ENCODE data around the gene PRRG4. TPM values are rescaled to one million over a fixed set of nuclear protein-coding genes. Genes with fewer than 3 reads are reported as not detected.

PRRG4 gene
- total RNA-seq, 6 donors from 2014 or later = 5.2 to 33.6 (median 9.6) TPM

DNA sequence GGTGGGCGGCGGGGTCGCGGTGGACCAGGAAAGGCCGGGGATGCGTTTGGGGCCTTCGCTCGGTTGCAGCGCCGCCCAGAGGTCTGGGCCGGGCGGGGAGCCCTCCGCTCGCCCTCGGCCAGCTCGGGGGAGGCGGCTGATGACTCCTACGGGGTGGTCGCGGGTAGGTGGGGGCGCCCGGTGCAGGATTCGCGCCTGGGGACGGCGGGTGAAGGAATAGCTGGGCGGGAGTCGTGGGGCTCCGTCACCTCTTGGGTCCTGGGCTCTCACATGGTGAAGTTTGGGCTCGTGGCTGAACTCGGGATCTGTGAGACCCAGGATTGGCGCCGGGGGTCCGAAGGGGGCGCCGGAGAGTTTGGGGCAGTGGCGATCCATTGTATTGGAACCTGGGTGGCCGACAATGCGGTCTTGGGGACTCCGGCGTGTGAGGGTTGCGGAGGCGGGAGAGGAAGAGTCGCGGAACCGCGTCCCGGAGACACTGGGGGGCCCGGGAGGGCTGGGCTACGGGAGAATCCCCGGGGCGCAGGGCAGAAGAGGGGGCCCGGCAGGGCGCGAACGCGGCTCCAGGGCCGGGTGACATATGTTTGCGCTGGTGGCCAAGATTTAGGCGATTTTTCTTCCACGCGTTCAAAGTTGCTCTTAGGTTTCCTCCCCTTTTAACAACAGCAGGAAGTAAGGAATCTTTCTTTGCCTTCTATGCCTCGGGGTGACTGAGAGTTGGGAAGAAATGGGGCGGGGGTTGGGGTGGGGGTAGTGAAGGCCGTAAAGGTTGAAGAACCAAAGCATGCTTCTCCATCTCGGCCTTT lies 63.8 kb downstream of the PRRG4 start:
- ATAC-seq (ENCODE audit: low FRiP score in 2 of 2) (peak; percentile 62 to 73), DNase-seq (peak; percentile 46 to 92)
- no peaks in the 10 kb centered on the region for H3K9me3 ChIP-seq
- H3K27ac ChIP-seq = peak overlapping the region; percentile 91 to 97 (median 94)
- no peaks in the 10 kb centered on the region for H3K27me3 ChIP-seq
- WGBS, 2 donors = 1 to 2% methylated on average over 9 to 45 of the region's 66 CpGs
- H3K4me1 ChIP-seq = peaks cover 12 to 22% (median 20%) of the 10 kb centered on the region in 4 donors
- peak overlapping the region; percentile 82 to 99 (median 94) for H3K4me3 ChIP-seq
- H3K36me3 ChIP-seq = peaks cover 0 to under 1% (median 0%) of the 10 kb centered on the region in 4 donors
- TF ChIP-seq, protein P1, sequence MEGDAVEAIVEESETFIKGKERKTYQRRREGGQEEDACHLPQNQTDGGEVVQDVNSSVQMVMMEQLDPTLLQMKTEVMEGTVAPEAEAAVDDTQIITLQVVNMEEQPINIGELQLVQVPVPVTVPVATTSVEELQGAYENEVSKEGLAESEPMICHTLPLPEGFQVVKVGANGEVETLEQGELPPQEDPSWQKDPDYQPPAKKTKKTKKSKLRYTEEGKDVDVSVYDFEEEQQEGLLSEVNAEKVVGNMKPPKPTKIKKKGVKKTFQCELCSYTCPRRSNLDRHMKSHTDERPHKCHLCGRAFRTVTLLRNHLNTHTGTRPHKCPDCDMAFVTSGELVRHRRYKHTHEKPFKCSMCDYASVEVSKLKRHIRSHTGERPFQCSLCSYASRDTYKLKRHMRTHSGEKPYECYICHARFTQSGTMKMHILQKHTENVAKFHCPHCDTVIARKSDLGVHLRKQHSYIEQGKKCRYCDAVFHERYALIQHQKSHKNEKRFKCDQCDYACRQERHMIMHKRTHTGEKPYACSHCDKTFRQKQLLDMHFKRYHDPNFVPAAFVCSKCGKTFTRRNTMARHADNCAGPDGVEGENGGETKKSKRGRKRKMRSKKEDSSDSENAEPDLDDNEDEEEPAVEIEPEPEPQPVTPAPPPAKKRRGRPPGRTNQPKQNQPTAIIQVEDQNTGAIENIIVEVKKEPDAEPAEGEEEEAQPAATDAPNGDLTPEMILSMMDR (IDR thresholded peaks at IDR 0.05) = peak; percentile 34 to 53 (median 38)
- no peak for TF ChIP-seq EP300 (IDR thresholded peaks at IDR 0.05)
- TF ChIP-seq POLR2A (IDR thresholded peaks at IDR 0.05) = peak in 1 of 4 donors; percentile 35

DNA sequence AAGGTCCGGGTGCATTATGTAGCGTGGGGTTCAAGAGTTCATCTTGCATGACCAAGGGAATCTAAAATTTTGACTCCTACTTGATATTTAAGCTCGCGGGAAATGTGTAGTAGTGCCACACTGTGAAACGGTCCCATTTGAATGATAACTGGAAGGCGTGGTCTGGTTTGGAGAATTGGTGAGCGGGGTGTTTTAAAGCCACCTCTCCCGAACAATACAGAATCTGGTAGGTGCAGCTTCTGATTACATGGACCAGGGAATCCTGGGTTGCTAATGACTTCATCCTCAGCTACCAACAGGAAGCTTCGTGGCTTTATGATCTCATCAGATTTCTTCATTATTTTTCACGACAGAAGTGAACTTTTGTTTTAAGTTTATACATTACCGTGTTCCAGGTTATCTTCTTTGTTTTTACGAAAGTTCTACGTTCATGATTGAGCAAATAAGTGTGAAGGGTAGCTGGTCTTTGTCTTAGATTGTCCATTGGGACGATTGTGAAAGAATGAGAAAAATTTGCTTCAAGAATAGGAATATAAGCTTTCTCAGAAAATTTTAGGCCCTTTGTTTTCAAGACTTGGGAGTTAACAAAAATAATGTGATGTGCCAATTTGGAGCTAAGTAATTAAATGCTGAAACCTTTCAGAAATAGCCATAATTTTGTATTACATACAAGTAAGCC lies 64.6 kb downstream of the PRRG4 start:
- Histone ChIP-seq H3K36me3 (peaks cover 0 to 6% (median 0%) of the 10 kb centered on the region in 4 donors), H3K4me1 (peaks cover 12 to 24% (median 22%) of the 10 kb centered on the region in 4 donors), H3K9me3 (no peaks in the 10 kb centered on the region), H3K4me3 (peak overlapping the region; percentile 82 to 99 (median 94)), H3K27me3 (no peaks in the 10 kb centered on the region), H3K27ac (peak overlapping the region; percentile 91 to 97 (median 94))
- no peak for TF ChIP-seq POLR2AphosphoS5 (IDR thresholded peaks at IDR 0.05)
- TF ChIP-seq POLR2A (IDR thresholded peaks at IDR 0.05) = peak in 2 of 4 donors; percentile 30 to 35
- WGBS, 2 donors = 10 to 11% methylated on average over 14 of the region's 14 CpGs
- ATAC-seq (ENCODE audit: low FRiP score in 2 of 2) = peak; percentile 62 to 65
- DNase-seq = peak in 1 of 2 donors; percentile 61

DNA sequence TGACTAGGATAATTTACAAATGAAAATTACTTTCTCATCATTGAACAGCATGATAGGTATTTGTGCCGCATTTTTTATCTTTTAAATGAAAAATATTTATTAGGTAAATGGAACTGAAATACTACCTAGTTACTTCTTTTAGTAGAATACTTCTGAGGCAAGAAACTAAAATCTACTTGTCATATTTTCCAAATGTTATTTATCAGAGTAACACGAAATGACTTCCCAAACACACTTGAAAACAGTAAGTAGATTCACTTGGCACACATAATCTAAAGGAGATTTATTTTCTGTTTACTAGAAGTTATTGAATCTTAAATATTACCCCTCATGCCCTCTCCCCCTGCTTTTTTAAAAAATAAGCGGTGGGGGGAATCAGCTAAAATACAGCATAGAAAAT lies 65.2 kb downstream of the PRRG4 start:
- H3K9me3 ChIP-seq = no peaks in the 10 kb centered on the region
- no peak for DNase-seq
- no peak overlapping the region for H3K4me3 ChIP-seq
- peak overlapping the region in 1 of 4 donors; percentile 97 for H3K27ac ChIP-seq
- WGBS, 2 donors = 75 to 81% methylated on average over 3 of the region's 3 CpGs
- peaks cover 12 to 29% (median 24%) of the 10 kb centered on the region in 4 donors for H3K4me1 ChIP-seq
- ATAC-seq (ENCODE audit: low FRiP score in 2 of 2) = no peak
- TF ChIP-seq, protein P1 (IDR thresholded peaks at IDR 0.05) = no peak
- no peak for TF ChIP-seq EP300 (IDR thresholded peaks at IDR 0.05)
- TF ChIP-seq POLR2AphosphoS5 (IDR thresholded peaks at IDR 0.05) = no peak
- no peak for TF ChIP-seq POLR2A (IDR thresholded peaks at IDR 0.05)
- peaks cover 0 to 6% (median 0%) of the 10 kb centered on the region in 4 donors for H3K36me3 ChIP-seq
- H3K27me3 ChIP-seq = no peaks in the 10 kb centered on the region

DNA sequence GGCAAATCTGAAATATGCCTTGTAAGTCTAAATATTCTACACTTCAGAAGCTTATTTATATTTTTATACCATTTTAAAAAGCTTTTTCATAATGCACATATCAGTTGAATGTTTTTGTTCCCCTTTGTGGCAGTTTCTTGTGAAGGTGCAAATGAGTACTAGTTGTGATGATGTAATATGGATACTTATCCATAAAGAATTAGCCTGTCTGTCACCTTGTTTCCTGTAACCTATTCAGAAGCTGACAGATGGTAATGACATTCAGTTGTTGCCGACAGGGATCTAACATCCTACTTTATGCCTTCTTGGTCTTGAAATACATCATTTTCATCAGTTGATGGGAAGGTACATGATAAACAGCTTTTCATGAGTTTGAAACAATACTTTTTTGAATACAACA lies 65.7 kb downstream of the PRRG4 start:
- no peak overlapping the region for H3K27ac ChIP-seq

DNA sequence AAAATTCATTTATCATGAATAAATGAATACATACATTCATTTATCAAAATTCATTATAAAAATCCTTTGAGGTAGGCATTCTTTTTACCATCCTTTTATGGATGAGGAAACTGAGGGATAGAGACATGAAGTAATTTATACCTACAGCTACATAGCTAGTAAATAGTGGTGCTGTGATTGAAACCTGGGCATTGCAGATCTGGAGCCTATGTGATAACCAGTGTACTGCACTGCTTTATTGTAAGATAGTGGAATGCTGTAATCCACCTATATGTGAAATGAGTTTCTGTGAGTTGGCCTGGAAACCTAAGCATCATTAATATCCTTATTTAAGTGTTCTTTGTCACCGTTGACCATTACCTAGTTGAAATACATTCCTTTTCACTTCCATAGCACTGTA lies 67.4 kb downstream of the PRRG4 start:
- Histone ChIP-seq H3K4me3 (no peak overlapping the region), H3K27me3 (no peaks in the 10 kb centered on the region), H3K27ac (no peak overlapping the region), H3K9me3 (no peaks in the 10 kb centered on the region), H3K4me1 (peaks cover 11 to 29% (median 23%) of the 10 kb centered on the region in 4 donors), H3K36me3 (peaks cover 0 to 6% (median 0%) of the 10 kb centered on the region in 4 donors)
- WGBS, 2 donors = 61 to 67% methylated on average over 1 of the region's 1 CpG
- ATAC-seq (ENCODE audit: low FRiP score in 2 of 2) = no peak
- TF ChIP-seq, protein P1 (IDR thresholded peaks at IDR 0.05) = no peak
- TF ChIP-seq POLR2A (IDR thresholded peaks at IDR 0.05) (no peak), POLR2AphosphoS5 (IDR thresholded peaks at IDR 0.05) (no peak), EP300 (IDR thresholded peaks at IDR 0.05) (no peak)
- DNase-seq = no peak

More for the DNA sequence above, 65.7 kb downstream of the PRRG4 start:
- no peak for TF ChIP-seq POLR2A (IDR thresholded peaks at IDR 0.05)
- DNase-seq (no peak), ATAC-seq (ENCODE audit: low FRiP score in 2 of 2) (no peak)
- H3K4me1 ChIP-seq = peaks cover 12 to 30% (median 24%) of the 10 kb centered on the region in 4 donors
- WGBS, 2 donors = 50 to 74% methylated on average over 1 of the region's 1 CpG
- H3K4me3 ChIP-seq = no peak overlapping the region
- H3K9me3 ChIP-seq = no peaks in the 10 kb centered on the region
- H3K36me3 ChIP-seq = peaks cover 0 to 6% (median 0%) of the 10 kb centered on the region in 4 donors
- H3K27me3 ChIP-seq = no peaks in the 10 kb centered on the region
